ENCODE data around the gene LANCL3. TPM values are rescaled to one million over a fixed set of nuclear protein-coding genes. Genes with fewer than 3 reads are reported as not detected.

Gene LANCL3
- total RNA-seq, 1 experiment from 2014 or later, result 2.5 TPM

DNA sequence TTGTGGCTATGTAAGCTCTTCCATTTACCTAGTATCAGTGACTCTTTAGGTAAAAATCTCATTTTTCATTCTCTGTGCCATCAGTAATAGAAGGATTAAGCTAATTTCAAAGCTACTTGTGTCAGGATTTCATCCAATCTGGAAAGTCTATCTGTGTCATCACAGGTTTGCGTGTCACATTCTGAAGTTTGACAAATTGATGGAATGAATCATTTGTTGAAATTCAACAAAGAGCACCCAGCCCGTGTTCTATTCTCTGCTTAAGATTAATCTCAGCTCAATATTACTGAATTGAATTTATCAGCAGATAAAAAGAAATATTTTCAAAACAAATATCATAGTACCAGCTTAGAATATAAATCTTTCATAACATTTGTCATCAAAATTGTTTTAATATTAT, 35.8 kb downstream of the LANCL3 start:
- intact Hi-C loops (cut with micrococcal nuclease; ENCODE audit: unreplicated experiment), result no loop called here
- BruUV-seq (replicated peaks), result no TSS peak
- ChIA-PET CTCF (no interaction called here), POLR2A (ENCODE audit: low non-redundant PET) (no interaction called here)
- Histone ChIP-seq H3K36me3 (ENCODE audit: insufficient read depth, low read length, poor library complexity, severe bottlenecking) (no peaks in the 10 kb centered on the region), H3K9me3 (ENCODE audit: low read depth, low read length, poor library complexity, severe bottlenecking) (no peaks in the 10 kb centered on the region), H3K4me3 (ENCODE audit: low read depth, low read length, poor library complexity, severe bottlenecking) (no peak overlapping the region), H3K4me1 (ENCODE audit: insufficient read depth, low read length, poor library complexity, severe bottlenecking) (no peaks in the 10 kb centered on the region), H3K27ac (ENCODE audit: low read depth, low read length, poor library complexity, severe bottlenecking) (no peak overlapping the region), H3K27me3 (replicated peaks; ENCODE audit: insufficient read depth, low read depth, low read length, poor library complexity) (no peaks in the 10 kb centered on the region)
- DNase-seq (ENCODE audit: low spot score), result no peak
- TF ChIP-seq, protein P1, sequence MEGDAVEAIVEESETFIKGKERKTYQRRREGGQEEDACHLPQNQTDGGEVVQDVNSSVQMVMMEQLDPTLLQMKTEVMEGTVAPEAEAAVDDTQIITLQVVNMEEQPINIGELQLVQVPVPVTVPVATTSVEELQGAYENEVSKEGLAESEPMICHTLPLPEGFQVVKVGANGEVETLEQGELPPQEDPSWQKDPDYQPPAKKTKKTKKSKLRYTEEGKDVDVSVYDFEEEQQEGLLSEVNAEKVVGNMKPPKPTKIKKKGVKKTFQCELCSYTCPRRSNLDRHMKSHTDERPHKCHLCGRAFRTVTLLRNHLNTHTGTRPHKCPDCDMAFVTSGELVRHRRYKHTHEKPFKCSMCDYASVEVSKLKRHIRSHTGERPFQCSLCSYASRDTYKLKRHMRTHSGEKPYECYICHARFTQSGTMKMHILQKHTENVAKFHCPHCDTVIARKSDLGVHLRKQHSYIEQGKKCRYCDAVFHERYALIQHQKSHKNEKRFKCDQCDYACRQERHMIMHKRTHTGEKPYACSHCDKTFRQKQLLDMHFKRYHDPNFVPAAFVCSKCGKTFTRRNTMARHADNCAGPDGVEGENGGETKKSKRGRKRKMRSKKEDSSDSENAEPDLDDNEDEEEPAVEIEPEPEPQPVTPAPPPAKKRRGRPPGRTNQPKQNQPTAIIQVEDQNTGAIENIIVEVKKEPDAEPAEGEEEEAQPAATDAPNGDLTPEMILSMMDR (conservative IDR thresholded peaks at IDR 0.05; ENCODE audit: low read depth, low read length), result no peak
- no peak for TF ChIP-seq EZH2 (IDR thresholded peaks at IDR 0.05; ENCODE audit: borderline replicate concordance, low read depth, low read length, poor library complexity, severe bottlenecking)

DNA sequence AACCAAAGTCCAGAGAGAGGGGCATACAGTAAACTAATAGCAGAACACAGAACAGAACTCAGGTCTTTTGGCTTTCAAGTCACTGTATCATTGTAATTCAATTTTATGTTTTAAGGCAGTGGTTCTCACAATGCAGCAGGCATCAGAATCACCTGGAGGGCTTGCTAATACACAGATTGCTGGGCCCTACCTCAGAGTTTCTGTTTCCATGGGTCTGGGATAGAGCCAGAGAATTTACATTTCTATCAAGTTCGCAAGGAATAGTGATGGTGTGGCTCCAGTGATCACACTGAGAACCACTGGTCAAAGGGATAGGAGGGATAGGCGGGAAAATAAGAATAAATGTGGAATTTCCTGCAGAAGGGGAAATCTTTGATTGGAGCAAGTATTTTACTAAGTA, 36.7 kb downstream of the LANCL3 start:
- intact Hi-C loops (cut with micrococcal nuclease; ENCODE audit: unreplicated experiment), result no loop called here
- Histone ChIP-seq H3K27ac (ENCODE audit: low read depth, low read length, poor library complexity, severe bottlenecking) (no peak overlapping the region), H3K27me3 (replicated peaks; ENCODE audit: insufficient read depth, low read depth, low read length, poor library complexity) (no peaks in the 10 kb centered on the region), H3K4me1 (ENCODE audit: insufficient read depth, low read length, poor library complexity, severe bottlenecking) (no peaks in the 10 kb centered on the region), H3K4me3 (ENCODE audit: low read depth, low read length, poor library complexity, severe bottlenecking) (no peak overlapping the region), H3K9me3 (ENCODE audit: low read depth, low read length, poor library complexity, severe bottlenecking) (no peaks in the 10 kb centered on the region), H3K36me3 (ENCODE audit: insufficient read depth, low read length, poor library complexity, severe bottlenecking) (no peaks in the 10 kb centered on the region)
- TF ChIP-seq EZH2 (IDR thresholded peaks at IDR 0.05; ENCODE audit: borderline replicate concordance, low read depth, low read length, poor library complexity, severe bottlenecking), result no peak
- TF ChIP-seq, protein P1 (conservative IDR thresholded peaks at IDR 0.05; ENCODE audit: low read depth, low read length), result no peak
- DNase-seq (ENCODE audit: low spot score), result no peak
- ChIA-PET POLR2A (ENCODE audit: low non-redundant PET) (no interaction called here), CTCF (no interaction called here)
- no TSS peak for BruUV-seq (replicated peaks)

DNA sequence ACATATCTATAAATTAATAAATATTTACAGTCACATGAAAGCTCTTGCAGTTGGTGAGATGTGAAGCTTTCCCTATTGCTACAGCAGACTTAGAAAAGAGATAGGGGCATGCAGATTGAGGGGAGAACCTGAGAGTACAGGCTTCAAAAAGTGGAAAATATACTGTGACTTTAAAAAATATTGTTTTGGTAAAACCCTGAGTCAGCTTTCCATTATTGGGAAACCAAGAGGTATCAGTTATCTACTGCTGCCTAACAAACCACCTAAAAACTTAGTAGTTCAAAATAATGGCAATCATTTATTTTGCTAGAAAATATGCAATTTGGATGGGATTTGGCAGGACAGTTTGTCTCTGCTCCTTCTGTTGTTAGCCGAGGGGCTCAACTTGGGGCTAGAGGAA, 38.3 kb downstream of the LANCL3 start:
- H3K27me3 ChIP-seq (replicated peaks; ENCODE audit: insufficient read depth, low read depth, low read length, poor library complexity), result no peaks in the 10 kb centered on the region
- TF ChIP-seq, protein P1 (conservative IDR thresholded peaks at IDR 0.05; ENCODE audit: low read depth, low read length), result no peak
- TF ChIP-seq EZH2 (IDR thresholded peaks at IDR 0.05; ENCODE audit: borderline replicate concordance, low read depth, low read length, poor library complexity, severe bottlenecking), result no peak
- no peak overlapping the region for H3K27ac ChIP-seq (ENCODE audit: low read depth, low read length, poor library complexity, severe bottlenecking)
- no TSS peak for BruUV-seq (replicated peaks)
- CTCF ChIA-PET, result no interaction called here
- H3K9me3 ChIP-seq (ENCODE audit: low read depth, low read length, poor library complexity, severe bottlenecking), result no peaks in the 10 kb centered on the region
- intact Hi-C loops (cut with micrococcal nuclease; ENCODE audit: unreplicated experiment), result no loop called here
- POLR2A ChIA-PET (ENCODE audit: low non-redundant PET), result no interaction called here
- no peaks in the 10 kb centered on the region for H3K36me3 ChIP-seq (ENCODE audit: insufficient read depth, low read length, poor library complexity, severe bottlenecking)
- H3K4me1 ChIP-seq (ENCODE audit: insufficient read depth, low read length, poor library complexity, severe bottlenecking), result no peaks in the 10 kb centered on the region
- no peak overlapping the region for H3K4me3 ChIP-seq (ENCODE audit: low read depth, low read length, poor library complexity, severe bottlenecking)
- no peak for DNase-seq (ENCODE audit: low spot score)
